Measurements from ENCODE around the gene PTPA. TPM values are rescaled to one million over a fixed set of nuclear protein-coding genes. Genes with fewer than 3 reads are reported as not detected.

Gene PTPA
- total and polyA plus RNA-seq, 9 of the 15 experiments (the other 6 are each of a cell fraction or from before 2014, with no cell fraction given) = 1.7 to 121 (median 72.6) TPM

DNA sequence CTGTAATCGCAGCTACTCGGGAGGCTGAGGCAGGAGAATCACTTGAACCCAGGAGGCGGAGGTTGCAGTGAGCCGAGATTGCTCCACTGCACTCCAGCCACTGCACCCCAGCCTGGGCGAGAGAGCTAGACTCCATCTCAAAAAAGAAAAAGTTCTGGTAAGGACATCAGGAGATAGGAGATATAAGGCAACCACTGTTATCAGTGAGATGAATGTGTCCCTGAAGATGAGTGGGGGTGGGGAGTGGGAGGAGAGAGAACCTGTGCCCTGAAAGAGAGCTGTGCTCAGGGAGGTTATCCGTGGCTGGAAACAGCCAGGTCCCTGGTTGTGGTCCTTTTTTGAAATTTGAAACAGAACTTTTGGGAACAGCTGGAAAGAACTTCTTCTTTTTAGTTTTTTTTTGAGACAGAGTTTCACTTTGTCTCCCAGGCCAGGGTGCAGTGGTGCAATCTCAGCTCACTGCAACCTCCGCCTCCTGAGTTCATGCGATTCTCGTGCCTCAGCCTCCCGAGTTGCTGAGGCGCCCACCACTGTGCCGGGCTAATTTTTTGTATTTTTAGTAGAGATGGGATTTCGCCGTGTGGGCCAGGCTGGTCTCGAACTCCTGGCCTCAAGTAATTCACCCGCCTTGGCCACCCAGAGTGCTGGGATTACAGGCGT lies 2.6 kb downstream of the PTPA start (continued):
- TF ChIP-seq, protein P1, sequence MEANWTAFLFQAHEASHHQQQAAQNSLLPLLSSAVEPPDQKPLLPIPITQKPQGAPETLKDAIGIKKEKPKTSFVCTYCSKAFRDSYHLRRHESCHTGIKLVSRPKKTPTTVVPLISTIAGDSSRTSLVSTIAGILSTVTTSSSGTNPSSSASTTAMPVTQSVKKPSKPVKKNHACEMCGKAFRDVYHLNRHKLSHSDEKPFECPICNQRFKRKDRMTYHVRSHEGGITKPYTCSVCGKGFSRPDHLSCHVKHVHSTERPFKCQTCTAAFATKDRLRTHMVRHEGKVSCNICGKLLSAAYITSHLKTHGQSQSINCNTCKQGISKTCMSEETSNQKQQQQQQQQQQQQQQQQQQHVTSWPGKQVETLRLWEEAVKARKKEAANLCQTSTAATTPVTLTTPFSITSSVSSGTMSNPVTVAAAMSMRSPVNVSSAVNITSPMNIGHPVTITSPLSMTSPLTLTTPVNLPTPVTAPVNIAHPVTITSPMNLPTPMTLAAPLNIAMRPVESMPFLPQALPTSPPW (CRISPR knock-in tag; IDR thresholded peaks at IDR 0.05) = peak; percentile 39
- TF ChIP-seq ZNF232 (CRISPR knock-in tag; IDR thresholded peaks at IDR 0.05) (no peak), LEF1 (IDR thresholded peaks at IDR 0.05) (peak; percentile 79), RB1 (IDR thresholded peaks at IDR 0.05; ENCODE audit: low read depth) (no peak), CREM (IDR thresholded peaks at IDR 0.05; ENCODE audit: low read depth) (peak; percentile 42; the same call in 1 of the 2 replicates), ZFP30 (CRISPR knock-in tag; IDR thresholded peaks at IDR 0.05; ENCODE audit: borderline replicate concordance) (no peak), ZNF778 (CRISPR knock-in tag; IDR thresholded peaks at IDR 0.05) (no peak), SAFB2 (IDR thresholded peaks at IDR 0.05; ENCODE audit: borderline replicate concordance, low read depth, low read length, severe bottlenecking) (no peak), FOXJ2 (tag; IDR thresholded peaks at IDR 0.05) (no peak), YBX1 (IDR thresholded peaks at IDR 0.05) (no peak), KDM5B (IDR thresholded peaks at IDR 0.05; ENCODE audit: insufficient replicate concordance, low read depth, low read length) (no peak), NONO (IDR thresholded peaks at IDR 0.05; ENCODE audit: low read depth in 2 of 2, low read length in 1 of 2) (no peak), PTTG1 (tag; IDR thresholded peaks at IDR 0.05; ENCODE audit: low read depth) (no peak), GABPB2 (CRISPR knock-in tag; conservative IDR thresholded peaks at IDR 0.05) (no peak), CHCHD3 (CRISPR knock-in tag; IDR thresholded peaks at IDR 0.05) (no peak), TCF3 (CRISPR knock-in tag; IDR thresholded peaks at IDR 0.05) (peak; percentile 56), ZNF197 (CRISPR knock-in tag; IDR thresholded peaks at IDR 0.05; ENCODE audit: low read depth) (no peak), THRA (IDR thresholded peaks at IDR 0.05) (no peak), NCOR1 (IDR thresholded peaks at IDR 0.05) (peak; percentile 77)
- TF ChIP-seq, protein P2, sequence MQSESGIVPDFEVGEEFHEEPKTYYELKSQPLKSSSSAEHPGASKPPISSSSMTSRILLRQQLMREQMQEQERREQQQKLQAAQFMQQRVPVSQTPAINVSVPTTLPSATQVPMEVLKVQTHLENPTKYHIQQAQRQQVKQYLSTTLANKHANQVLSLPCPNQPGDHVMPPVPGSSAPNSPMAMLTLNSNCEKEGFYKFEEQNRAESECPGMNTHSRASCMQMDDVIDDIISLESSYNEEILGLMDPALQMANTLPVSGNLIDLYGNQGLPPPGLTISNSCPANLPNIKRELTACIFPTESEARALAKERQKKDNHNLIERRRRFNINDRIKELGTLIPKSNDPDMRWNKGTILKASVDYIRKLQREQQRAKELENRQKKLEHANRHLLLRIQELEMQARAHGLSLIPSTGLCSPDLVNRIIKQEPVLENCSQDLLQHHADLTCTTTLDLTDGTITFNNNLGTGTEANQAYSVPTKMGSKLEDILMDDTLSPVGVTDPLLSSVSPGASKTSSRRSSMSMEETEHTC (IDR thresholded peaks at IDR 0.05) = no peak
- TF ChIP-seq, protein P3, sequence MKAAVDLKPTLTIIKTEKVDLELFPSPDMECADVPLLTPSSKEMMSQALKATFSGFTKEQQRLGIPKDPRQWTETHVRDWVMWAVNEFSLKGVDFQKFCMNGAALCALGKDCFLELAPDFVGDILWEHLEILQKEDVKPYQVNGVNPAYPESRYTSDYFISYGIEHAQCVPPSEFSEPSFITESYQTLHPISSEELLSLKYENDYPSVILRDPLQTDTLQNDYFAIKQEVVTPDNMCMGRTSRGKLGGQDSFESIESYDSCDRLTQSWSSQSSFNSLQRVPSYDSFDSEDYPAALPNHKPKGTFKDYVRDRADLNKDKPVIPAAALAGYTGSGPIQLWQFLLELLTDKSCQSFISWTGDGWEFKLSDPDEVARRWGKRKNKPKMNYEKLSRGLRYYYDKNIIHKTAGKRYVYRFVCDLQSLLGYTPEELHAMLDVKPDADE (conservative IDR thresholded peaks at IDR 0.05; ENCODE audit: control insufficient read depth, low read depth, low read length) = no peak
- TF ChIP-seq, protein P4, sequence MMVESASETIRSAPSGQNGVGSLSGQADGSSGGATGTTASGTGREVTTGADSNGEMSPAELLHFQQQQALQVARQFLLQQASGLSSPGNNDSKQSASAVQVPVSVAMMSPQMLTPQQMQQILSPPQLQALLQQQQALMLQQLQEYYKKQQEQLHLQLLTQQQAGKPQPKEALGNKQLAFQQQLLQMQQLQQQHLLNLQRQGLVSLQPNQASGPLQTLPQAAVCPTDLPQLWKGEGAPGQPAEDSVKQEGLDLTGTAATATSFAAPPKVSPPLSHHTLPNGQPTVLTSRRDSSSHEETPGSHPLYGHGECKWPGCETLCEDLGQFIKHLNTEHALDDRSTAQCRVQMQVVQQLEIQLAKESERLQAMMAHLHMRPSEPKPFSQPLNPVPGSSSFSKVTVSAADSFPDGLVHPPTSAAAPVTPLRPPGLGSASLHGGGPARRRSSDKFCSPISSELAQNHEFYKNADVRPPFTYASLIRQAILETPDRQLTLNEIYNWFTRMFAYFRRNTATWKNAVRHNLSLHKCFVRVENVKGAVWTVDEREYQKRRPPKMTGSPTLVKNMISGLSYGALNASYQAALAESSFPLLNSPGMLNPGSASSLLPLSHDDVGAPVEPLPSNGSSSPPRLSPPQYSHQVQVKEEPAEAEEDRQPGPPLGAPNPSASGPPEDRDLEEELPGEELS (CRISPR knock-in tag; IDR thresholded peaks at IDR 0.05; ENCODE audit: borderline replicate concordance) = no peak
